ENCODE measurements around the gene ATP13A2.
"Not testable (repeated sequence)": the region's sequence is repeated elsewhere in the genome, so short reads cannot be mapped to it uniquely, and the experiment has no call there.

The ATP13A2 gene

GRCh38 chr1:16957731-16958130, 54.0 kb downstream of the ATP13A2 start:
- DNase-seq (ENCODE audit: low read depth), result no peak

- no peak for DNase-seq (ENCODE audit: low read depth)
Measured at GRCh38 chr1:16956775-16957174, 55.0 kb downstream of the ATP13A2 start.

- DNase-seq (ENCODE audit: low read depth), result no peak
Measured at GRCh38 chr1:16955186-16955585, 56.5 kb downstream of the ATP13A2 start.

- no peak for DNase-seq (ENCODE audit: low read depth)
Measured at GRCh38 chr1:16954579-16954978, 57.1 kb downstream of the ATP13A2 start.

GRCh38 chr1:16952376-16952775, 59.4 kb downstream of the ATP13A2 start:
- not testable (repeated sequence) for DNase-seq (ENCODE audit: low read depth)

GRCh38 chr1:16949026-16949425, 62.7 kb downstream of the ATP13A2 start:
- peak; percentile 33 for DNase-seq (ENCODE audit: low read depth)

- DNase-seq (ENCODE audit: low read depth), result not testable (repeated sequence)
Measured at GRCh38 chr1:16948282-16948891, 63.3 kb downstream of the ATP13A2 start.

- no peak for DNase-seq (ENCODE audit: low read depth)
Measured at GRCh38 chr1:16946646-16947045, 65.1 kb downstream of the ATP13A2 start.

- not testable (repeated sequence) for DNase-seq (ENCODE audit: low read depth)
Measured at GRCh38 chr1:16946185-16946584, 65.5 kb downstream of the ATP13A2 start.

GRCh38 chr1:16945512-16945911, 66.2 kb downstream of the ATP13A2 start:
- not testable (repeated sequence) for DNase-seq (ENCODE audit: low read depth)

GRCh38 chr1:16944038-16944437, 67.7 kb downstream of the ATP13A2 start:
- DNase-seq (ENCODE audit: low read depth), result no peak

GRCh38 chr1:16939386-16940180, 72.1 kb downstream of the ATP13A2 start:
- DNase-seq (ENCODE audit: low read depth), result not testable (repeated sequence)

- no peak for DNase-seq (ENCODE audit: low read depth)
Measured at GRCh38 chr1:16938351-16939321, 73.1 kb downstream of the ATP13A2 start.

GRCh38 chr1:16936580-16936979, 75.1 kb downstream of the ATP13A2 start:
- not testable (repeated sequence) for DNase-seq (ENCODE audit: low read depth)
